Measurements from ENCODE around the gene RANBP9.

Gene RANBP9

DNA sequence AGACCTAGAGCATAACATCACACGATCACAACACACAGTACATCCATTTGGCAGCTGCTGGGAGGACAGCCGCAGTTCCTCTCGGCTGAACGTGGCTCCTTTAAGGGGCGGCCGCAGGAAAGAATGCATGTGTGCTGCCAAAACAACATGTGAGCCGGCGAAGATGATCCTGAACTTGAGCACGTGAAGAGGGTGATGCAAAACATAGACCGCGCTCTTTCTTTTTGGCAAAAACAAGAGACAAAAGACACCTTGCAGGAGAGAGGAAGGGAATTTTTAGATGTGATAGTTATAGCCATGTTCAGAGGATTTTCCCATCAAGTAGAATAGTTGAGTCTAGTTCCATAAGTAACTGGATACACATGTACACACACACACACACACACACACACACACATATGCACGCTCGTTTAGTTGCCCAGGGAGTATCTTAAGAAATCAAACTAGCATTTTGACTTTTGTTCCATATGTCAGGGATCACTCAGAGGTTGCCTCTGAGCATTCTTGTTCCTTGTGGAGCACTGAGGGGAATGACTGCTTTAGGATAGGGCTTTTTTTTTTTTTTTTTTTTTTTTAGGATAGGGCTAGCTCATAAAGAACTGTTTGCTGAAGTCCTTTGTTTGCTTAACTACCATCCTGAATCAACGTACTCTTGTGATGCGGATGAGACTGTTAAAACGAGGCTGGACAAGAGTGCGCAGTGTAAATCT lies 21.7 kb upstream of the RANBP9 start:
- no peak overlapping the region for H2AFZ ChIP-seq (ENCODE audit: low read depth)
- no peak overlapping the region for H3K4me2 ChIP-seq
- H3K36me3 ChIP-seq (ENCODE audit: insufficient read depth) = no peaks in the 10 kb centered on the region
- no peaks in the 10 kb centered on the region for H4K20me1 ChIP-seq (ENCODE audit: insufficient read depth)
- H3K4me1 ChIP-seq (ENCODE audit: low read depth, poor library complexity, severe bottlenecking) = no peaks in the 10 kb centered on the region
- H3K4me3 ChIP-seq (IDR thresholded peaks at IDR 0.05; ENCODE audit: insufficient read depth, low read depth, low read length) = no peak overlapping the region
- H3K79me2 ChIP-seq (ENCODE audit: insufficient read depth, low read depth) = no peaks in the 10 kb centered on the region
- no peak for TF ChIP-seq CTCF (conservative IDR thresholded peaks at IDR 0.05; ENCODE audit: low read depth, low read length)
- H3K9ac ChIP-seq = no peak overlapping the region
- H3K27ac ChIP-seq = no peak overlapping the region
- H3K27me3 ChIP-seq (ENCODE audit: insufficient read depth, low read depth) = no peaks in the 10 kb centered on the region

DNA sequence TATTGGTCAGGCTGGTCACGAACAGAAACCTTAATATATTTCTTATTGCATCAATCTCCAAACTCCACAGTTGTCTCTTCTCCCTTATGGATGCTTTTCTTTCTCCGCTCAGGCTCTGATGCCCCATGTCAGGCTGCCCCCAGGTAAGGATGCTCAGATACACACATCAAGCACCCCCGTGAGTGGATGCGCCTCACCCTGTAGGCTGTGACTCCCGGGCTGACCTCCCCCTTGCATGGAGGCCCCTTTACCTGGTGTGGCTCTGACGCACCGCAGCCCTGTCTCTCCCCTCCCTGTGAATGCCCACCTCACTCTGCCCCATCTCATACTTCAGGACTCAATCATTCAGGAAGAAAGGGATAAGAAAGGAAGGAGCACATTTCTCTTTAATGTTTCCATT lies 19.1 kb upstream of the RANBP9 start:
- H4K20me1 ChIP-seq (ENCODE audit: insufficient read depth) = no peaks in the 10 kb centered on the region
- H3K27ac ChIP-seq = no peak overlapping the region
- no peaks in the 10 kb centered on the region for H3K79me2 ChIP-seq (ENCODE audit: insufficient read depth, low read depth)
- H3K27me3 ChIP-seq (ENCODE audit: insufficient read depth, low read depth) = no peaks in the 10 kb centered on the region
- no peak overlapping the region for H3K4me3 ChIP-seq (IDR thresholded peaks at IDR 0.05; ENCODE audit: insufficient read depth, low read depth, low read length)
- H3K36me3 ChIP-seq (ENCODE audit: insufficient read depth) = no peaks in the 10 kb centered on the region
- no peak overlapping the region for H3K4me2 ChIP-seq
- no peaks in the 10 kb centered on the region for H3K4me1 ChIP-seq (ENCODE audit: low read depth, poor library complexity, severe bottlenecking)
- H2AFZ ChIP-seq (ENCODE audit: low read depth) = no peak overlapping the region
- TF ChIP-seq CTCF (conservative IDR thresholded peaks at IDR 0.05; ENCODE audit: low read depth, low read length) = no peak
- no peak overlapping the region for H3K9ac ChIP-seq

DNA sequence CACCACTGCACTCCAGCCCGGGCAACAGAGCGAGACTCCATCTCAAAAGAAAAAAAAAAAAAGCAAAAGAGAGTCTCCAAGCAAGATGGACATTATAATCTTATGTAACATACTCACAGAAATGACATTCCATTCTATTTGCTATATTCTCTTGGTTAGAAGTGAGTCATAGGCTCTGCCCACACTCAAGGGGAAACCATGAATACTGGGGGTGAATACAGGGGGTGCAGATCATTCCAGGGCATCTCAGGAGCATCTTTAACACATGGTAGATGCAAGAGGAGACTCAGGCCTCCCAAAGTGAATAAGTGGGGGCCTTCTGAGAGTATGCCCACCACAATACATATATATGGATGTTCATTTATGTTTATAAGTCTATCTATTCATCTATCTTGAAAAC lies 18.3 kb upstream of the RANBP9 start:
- Histone ChIP-seq H3K4me3 (IDR thresholded peaks at IDR 0.05; ENCODE audit: insufficient read depth, low read depth, low read length) (no peak overlapping the region), H2AFZ (ENCODE audit: low read depth) (no peak overlapping the region), H3K27me3 (ENCODE audit: insufficient read depth, low read depth) (no peaks in the 10 kb centered on the region), H3K4me2 (no peak overlapping the region), H3K79me2 (ENCODE audit: insufficient read depth, low read depth) (no peaks in the 10 kb centered on the region), H3K27ac (no peak overlapping the region), H3K36me3 (ENCODE audit: insufficient read depth) (no peaks in the 10 kb centered on the region), H3K9ac (no peak overlapping the region), H3K4me1 (ENCODE audit: low read depth, poor library complexity, severe bottlenecking) (no peaks in the 10 kb centered on the region), H4K20me1 (ENCODE audit: insufficient read depth) (no peaks in the 10 kb centered on the region)
- no peak for TF ChIP-seq CTCF (conservative IDR thresholded peaks at IDR 0.05; ENCODE audit: low read depth, low read length)

- Histone ChIP-seq H3K36me3 (ENCODE audit: insufficient read depth) (no peaks in the 10 kb centered on the region), H3K4me3 (IDR thresholded peaks at IDR 0.05; ENCODE audit: insufficient read depth, low read depth, low read length) (no peak overlapping the region), H3K9ac (no peak overlapping the region), H4K20me1 (ENCODE audit: insufficient read depth) (no peaks in the 10 kb centered on the region), H3K79me2 (ENCODE audit: insufficient read depth, low read depth) (no peaks in the 10 kb centered on the region), H3K27ac (no peak overlapping the region), H2AFZ (ENCODE audit: low read depth) (no peak overlapping the region), H3K4me1 (ENCODE audit: low read depth, poor library complexity, severe bottlenecking) (no peaks in the 10 kb centered on the region), H3K4me2 (no peak overlapping the region), H3K27me3 (ENCODE audit: insufficient read depth, low read depth) (no peaks in the 10 kb centered on the region)
- no peak for TF ChIP-seq CTCF (conservative IDR thresholded peaks at IDR 0.05; ENCODE audit: low read depth, low read length)
Measured at GRCh38 chr6:13725570-13725969, 13.9 kb upstream of the RANBP9 start.

Data from KMS-11 (cell line).